Breast epithelium (tissue), 3 donors: ENCODE results near the gene TEC.

Experiments used
- POLR2A ChIP-seq: fragments of 450-650 bp; IDR thresholded peaks from one replicate; pipeline ENCODE4 v1.6.1; 2016; ENCODE audit warnings: antibody characterized with exemption, mild to moderate bottlenecking, moderate library complexity
- POLR2AphosphoS5 ChIP-seq, 3 donors: sonication (generic); formaldehyde crosslinking; IDR thresholded peaks; one replicate each; pipeline ENCODE4 v1.6.1; 2017; ENCODE audit warnings: antibody characterized with exemption in 3 of 3
- TF ChIP-seq, protein P1 (sequence below), 3 donors: fragments of 450-650 bp; IDR thresholded peaks; one replicate each; pipeline ENCODE4 v1.5.1; 2016 to 2017; ENCODE audit warnings: antibody characterized with exemption in 3 of 3, mild to moderate bottlenecking in 3 of 3, moderate library complexity in 3 of 3

DNA sequence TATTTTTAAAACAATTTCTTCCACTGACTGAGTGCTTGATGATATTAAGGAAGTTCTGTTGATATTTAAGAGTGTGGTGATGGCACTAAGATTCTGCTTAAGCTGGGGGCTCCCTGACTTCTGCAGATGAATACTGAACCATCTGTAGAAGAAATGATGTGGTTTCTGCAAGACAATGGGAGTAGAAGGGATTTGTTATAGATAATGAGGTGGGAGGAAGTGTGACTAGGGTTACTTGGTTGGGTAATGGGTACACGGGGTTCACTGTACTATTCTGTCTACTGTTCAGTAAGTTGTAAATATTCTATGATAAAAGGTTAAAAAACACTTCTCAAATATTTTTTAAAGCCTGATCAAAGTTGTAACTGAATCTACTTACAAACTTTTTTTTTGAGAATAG is 74.7 kb downstream of the TEC start:
- TF ChIP-seq POLR2AphosphoS5 (IDR thresholded peaks at IDR 0.05) (no peak), POLR2A (no peak)
- TF ChIP-seq, protein P1, sequence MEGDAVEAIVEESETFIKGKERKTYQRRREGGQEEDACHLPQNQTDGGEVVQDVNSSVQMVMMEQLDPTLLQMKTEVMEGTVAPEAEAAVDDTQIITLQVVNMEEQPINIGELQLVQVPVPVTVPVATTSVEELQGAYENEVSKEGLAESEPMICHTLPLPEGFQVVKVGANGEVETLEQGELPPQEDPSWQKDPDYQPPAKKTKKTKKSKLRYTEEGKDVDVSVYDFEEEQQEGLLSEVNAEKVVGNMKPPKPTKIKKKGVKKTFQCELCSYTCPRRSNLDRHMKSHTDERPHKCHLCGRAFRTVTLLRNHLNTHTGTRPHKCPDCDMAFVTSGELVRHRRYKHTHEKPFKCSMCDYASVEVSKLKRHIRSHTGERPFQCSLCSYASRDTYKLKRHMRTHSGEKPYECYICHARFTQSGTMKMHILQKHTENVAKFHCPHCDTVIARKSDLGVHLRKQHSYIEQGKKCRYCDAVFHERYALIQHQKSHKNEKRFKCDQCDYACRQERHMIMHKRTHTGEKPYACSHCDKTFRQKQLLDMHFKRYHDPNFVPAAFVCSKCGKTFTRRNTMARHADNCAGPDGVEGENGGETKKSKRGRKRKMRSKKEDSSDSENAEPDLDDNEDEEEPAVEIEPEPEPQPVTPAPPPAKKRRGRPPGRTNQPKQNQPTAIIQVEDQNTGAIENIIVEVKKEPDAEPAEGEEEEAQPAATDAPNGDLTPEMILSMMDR (IDR thresholded peaks at IDR 0.05) = no peak
